RWPE2 (cell line): ENCODE measurements around the gene DDX4.

Experiments
- ATAC-seq: fragments of 200-7000 bp; cut with Tn5 transposase; 3 replicates; pipeline ENCODE4 v1.9.1; 2021; ENCODE audit warnings: low read depth
- DNase-seq: peaks from one replicate; pipeline ENCODE4 v3.0.0-alpha.2; 2020; ENCODE audit warnings: low spot score
- H3K27ac ChIP-seq: fragments of 450-650 bp; 2 replicates; pipeline ENCODE4 v1.5.1; 2017; ENCODE audit warnings: mild to moderate bottlenecking; ENCODE audit not compliant: poor library complexity, severe bottlenecking
- H3K27me3 ChIP-seq: fragments of 250-450 bp; sonication (Bioruptor Pico); 2 replicates; pipeline ENCODE4 v1.5.1; 2021; ENCODE audit warnings: mild to moderate bottlenecking, moderate library complexity; ENCODE audit not compliant: insufficient read depth, poor library complexity, severe bottlenecking
- H3K36me3 ChIP-seq: fragments of 250-450 bp; sonication (Bioruptor Pico); 2 replicates; pipeline ENCODE4 v1.5.1; 2020; ENCODE audit warnings: low read depth, mild to moderate bottlenecking, moderate library complexity
- H3K4me1 ChIP-seq: fragments of 250-450 bp; sonication (Bioruptor Pico); 2 replicates; pipeline ENCODE4 v1.5.1; 2021; ENCODE audit warnings: mild to moderate bottlenecking, moderate library complexity; ENCODE audit not compliant: insufficient read depth, poor library complexity, severe bottlenecking
- H3K4me3 ChIP-seq: fragments of 250-450 bp; sonication (Bioruptor Pico); 2 replicates; pipeline ENCODE4 v1.5.1; 2021; ENCODE audit warnings: mild to moderate bottlenecking, moderate library complexity; ENCODE audit not compliant: severe bottlenecking
- H3K9me3 ChIP-seq: fragments of 250-450 bp; sonication (Bioruptor Pico); 2 replicates; pipeline ENCODE4 v1.5.1; 2021; ENCODE audit warnings: mild to moderate bottlenecking, moderate library complexity; ENCODE audit not compliant: severe bottlenecking
- TF ChIP-seq, protein P1 (sequence below): fragments of 450-650 bp; IDR thresholded peaks from one replicate; pipeline ENCODE4 v1.5.1; 2017; ENCODE audit warnings: mild to moderate bottlenecking, moderate library complexity; ENCODE audit not compliant: poor library complexity, severe bottlenecking

The DDX4 gene

DNA sequence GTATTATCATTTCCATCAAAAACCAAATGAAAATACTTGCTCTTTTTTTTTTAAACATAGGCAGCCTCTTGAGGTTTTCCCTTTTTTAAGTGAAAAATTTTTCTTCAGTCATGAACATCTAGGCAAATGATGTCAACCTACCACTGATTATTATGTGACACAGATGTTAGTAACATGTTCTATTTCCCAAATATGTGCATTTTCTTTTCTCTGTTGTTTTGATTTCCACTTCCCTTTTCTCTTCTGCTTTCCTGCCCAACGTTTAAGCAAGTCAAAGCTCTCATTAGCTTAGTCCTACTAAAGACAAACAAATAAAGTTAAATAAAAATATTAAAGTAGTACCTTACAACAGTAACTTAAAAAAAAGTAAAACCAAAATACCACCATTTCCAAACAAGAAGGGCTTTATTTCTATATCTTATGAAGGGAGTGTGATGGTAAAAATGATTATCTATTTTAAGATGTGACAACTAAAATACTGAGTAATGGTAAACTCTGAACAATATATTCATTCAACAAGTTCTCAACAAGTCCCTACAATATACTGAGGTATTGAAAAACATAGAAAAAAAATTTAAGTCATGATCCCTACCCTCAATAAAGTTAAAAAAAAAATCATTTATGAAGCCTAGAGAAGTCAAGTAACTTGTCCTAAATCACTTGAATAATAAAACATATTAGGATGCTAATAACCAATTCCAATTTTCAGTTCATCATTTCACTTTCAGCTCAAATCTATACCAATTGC, 35.1 kb upstream of the DDX4 start:
- H3K36me3 ChIP-seq: peaks cover 38% of the 10 kb centered on the region
- DNase-seq (no peak), ATAC-seq (no peak)
- H3K9me3 ChIP-seq: no peaks in the 10 kb centered on the region
- no peaks in the 10 kb centered on the region for H3K27me3 ChIP-seq
- no peak overlapping the region for H3K27ac ChIP-seq
- H3K4me1 ChIP-seq: no peaks in the 10 kb centered on the region
- TF ChIP-seq, protein P1, sequence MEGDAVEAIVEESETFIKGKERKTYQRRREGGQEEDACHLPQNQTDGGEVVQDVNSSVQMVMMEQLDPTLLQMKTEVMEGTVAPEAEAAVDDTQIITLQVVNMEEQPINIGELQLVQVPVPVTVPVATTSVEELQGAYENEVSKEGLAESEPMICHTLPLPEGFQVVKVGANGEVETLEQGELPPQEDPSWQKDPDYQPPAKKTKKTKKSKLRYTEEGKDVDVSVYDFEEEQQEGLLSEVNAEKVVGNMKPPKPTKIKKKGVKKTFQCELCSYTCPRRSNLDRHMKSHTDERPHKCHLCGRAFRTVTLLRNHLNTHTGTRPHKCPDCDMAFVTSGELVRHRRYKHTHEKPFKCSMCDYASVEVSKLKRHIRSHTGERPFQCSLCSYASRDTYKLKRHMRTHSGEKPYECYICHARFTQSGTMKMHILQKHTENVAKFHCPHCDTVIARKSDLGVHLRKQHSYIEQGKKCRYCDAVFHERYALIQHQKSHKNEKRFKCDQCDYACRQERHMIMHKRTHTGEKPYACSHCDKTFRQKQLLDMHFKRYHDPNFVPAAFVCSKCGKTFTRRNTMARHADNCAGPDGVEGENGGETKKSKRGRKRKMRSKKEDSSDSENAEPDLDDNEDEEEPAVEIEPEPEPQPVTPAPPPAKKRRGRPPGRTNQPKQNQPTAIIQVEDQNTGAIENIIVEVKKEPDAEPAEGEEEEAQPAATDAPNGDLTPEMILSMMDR: no peak
- no peak overlapping the region for H3K4me3 ChIP-seq

DNA sequence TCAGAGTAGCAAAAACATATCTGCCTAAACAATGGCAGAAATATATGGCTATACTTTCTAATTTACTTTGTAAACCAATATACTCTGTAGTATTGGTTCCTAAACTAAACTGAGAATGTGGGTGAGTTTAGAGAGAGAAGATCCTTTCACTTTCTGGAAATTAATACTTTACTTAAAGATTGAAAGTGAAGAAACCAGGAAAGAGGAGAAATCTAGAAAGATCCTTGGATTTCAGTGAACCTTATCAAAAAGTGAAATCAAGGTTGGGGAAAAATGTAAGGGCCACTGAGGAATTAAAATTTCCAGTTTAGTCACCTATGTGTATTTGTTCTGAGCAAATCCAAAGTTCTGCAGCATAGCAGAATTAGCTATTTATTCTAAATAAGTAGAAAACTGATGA, 31.6 kb upstream of the DDX4 start:
- TF ChIP-seq, protein P1: no peak
- H3K4me1 ChIP-seq: peaks cover 8% of the 10 kb centered on the region
- H3K36me3 ChIP-seq: peaks cover 39% of the 10 kb centered on the region
- no peak overlapping the region for H3K4me3 ChIP-seq
- no peaks in the 10 kb centered on the region for H3K27me3 ChIP-seq
- no peak for DNase-seq
- H3K27ac ChIP-seq: no peak overlapping the region
- ATAC-seq: no peak
- no peaks in the 10 kb centered on the region for H3K9me3 ChIP-seq

DNA sequence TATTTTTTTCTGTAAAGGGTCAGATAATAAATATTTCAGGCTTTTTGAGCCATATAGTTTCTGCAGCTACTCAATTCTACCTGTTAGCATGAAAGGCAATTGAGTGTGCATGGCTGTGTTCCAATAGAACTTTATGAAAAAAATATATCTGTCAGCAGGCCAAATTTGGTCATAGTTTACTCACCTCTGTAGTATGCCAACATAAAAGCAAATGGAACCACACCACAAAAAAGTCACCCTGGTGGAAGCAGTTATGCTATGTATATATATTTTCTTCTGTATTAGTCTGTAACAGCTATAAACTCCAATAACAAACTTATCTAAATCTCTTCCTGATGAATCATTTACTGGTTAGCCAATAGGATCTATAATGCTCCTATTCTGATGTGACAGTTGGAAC, 29.1 kb upstream of the DDX4 start:
- Histone ChIP-seq H3K36me3 (peaks cover 19% of the 10 kb centered on the region), H3K27ac (no peak overlapping the region), H3K27me3 (no peaks in the 10 kb centered on the region), H3K4me1 (peaks cover 8% of the 10 kb centered on the region), H3K4me3 (no peak overlapping the region), H3K9me3 (no peaks in the 10 kb centered on the region)
- ATAC-seq (0 out of 3 replicates have a peak, but pooled peaks have one; percentile 8), DNase-seq (no peak)
- TF ChIP-seq, protein P1: no peak

GRCh38 chr5:55711507-55712022, 26.3 kb upstream of the DDX4 start:
- Histone ChIP-seq H3K27me3 (no peaks in the 10 kb centered on the region), H3K4me1 (peaks cover 8% of the 10 kb centered on the region), H3K4me3 (peak overlapping the region; percentile 56), H3K9me3 (no peaks in the 10 kb centered on the region), H3K36me3 (peaks cover 12% of the 10 kb centered on the region), H3K27ac (peak overlapping the region; percentile 4)
- TF ChIP-seq, protein P1: no peak
- ATAC-seq: no peak
- no peak for DNase-seq
